Esophagus muscularis mucosa (tissue), 4 donors: ENCODE results near the gene CDH4. TPM values are rescaled to one million over a fixed set of nuclear protein-coding genes. Genes with fewer than 3 reads are reported as not detected.

ENCODE experiments used
- DNase-seq: peaks from one replicate; pipeline ENCODE4 v3.0.0-alpha.2; 2017; ENCODE audit errors: extremely low spot score
- H3K27ac ChIP-seq, 4 donors: fragments of 200-600 bp; sonication (generic); replicated peaks in 1 of 4; 1 replicate in 3 of 4; 2 replicates in 1 of 4; pipeline ENCODE4 v1.5.1; 2016 to 2019; ENCODE audit warnings: mild to moderate bottlenecking in 1 of 4
- H3K27me3 ChIP-seq, 4 donors: fragments of 200-600 bp; sonication (generic); one replicate each; pipeline versions ENCODE4 v1.5.1 to v1.6.0; 2016 to 2019
- H3K36me3 ChIP-seq, 4 donors: fragments of 200-600 bp; sonication (generic); one replicate each; pipeline ENCODE4 v1.5.1; 2016 to 2019
- H3K4me1 ChIP-seq, 4 donors: fragments of 200-600 bp; sonication (generic); one replicate each; pipeline ENCODE4 v1.5.1; 2016 to 2019
- H3K4me3 ChIP-seq, 4 donors: fragments of 200-600 bp; sonication (generic); 1 replicate in 2 of 4; 2 replicates in 2 of 4; pipeline ENCODE4 v1.5.1; 2016 to 2019; ENCODE audit warnings: mild to moderate bottlenecking in 4 of 4, moderate library complexity in 1 of 4
- H3K9me3 ChIP-seq, 4 donors: fragments of 200-600 bp; sonication (generic); 1 replicate in 3 of 4; 2 replicates in 1 of 4; pipeline ENCODE4 v1.5.1; 2016 to 2019
- CTCF ChIP-seq, 3 experiments: fragments of 200-600 bp in 2 of 3; fragments of 450-650 bp in 1 of 3; sonication (generic) in 2 of 3; IDR thresholded peaks; one replicate each; pipeline ENCODE4 v1.5.1; 2017 to 2019; ENCODE audit warnings: antibody characterized with exemption in 3 of 3, mild to moderate bottlenecking in 2 of 3, moderate library complexity in 1 of 3
- EP300 ChIP-seq: sonication (generic); formaldehyde crosslinking; IDR thresholded peaks from one replicate; pipeline ENCODE4 v1.6.1; 2017; ENCODE audit warnings: antibody characterized with exemption
- POLR2A ChIP-seq: fragments of 450-650 bp; IDR thresholded peaks from one replicate; pipeline ENCODE4 v1.6.1; 2017; ENCODE audit warnings: antibody characterized with exemption, moderate library complexity, mild to moderate bottlenecking, low read depth
- POLR2AphosphoS5 ChIP-seq, 2 donors: sonication (generic); formaldehyde crosslinking; IDR thresholded peaks; one replicate each; pipeline ENCODE4 v1.6.1; 2017; ENCODE audit warnings: antibody characterized with exemption in 2 of 2
- WGBS: methylation state at CpG from one replicate; pipeline ENCODE4 v1.1.5; 2018; 5-methylcytosine and 5-hydroxymethylcytosine counted together
- intact Hi-C: fragments of 100-400 bp; cut with DNase I; formaldehyde crosslinking; loops from one replicate; pipeline ENCODE4 v1.15.1; 2023
- total RNA-seq, 4 donors: library from RNA; depleted of rRNA; stranded (reverse); fragments of >200 nt; gene quantifications; one replicate each; pipeline versions ENCODE4 v1.1.0 to v1.2.1, GENCODE V29; 2016

CDH4 gene
- total RNA-seq, 4 donors from 2014 or later: 0.42 to 1.3 (median 0.48) TPM

- peaks cover 0 to 12% (median 1%) of the 10 kb centered on the region in 4 donors for H3K9me3 ChIP-seq
- no peak for DNase-seq
- WGBS: 82% methylated on average over 14 of the region's 18 CpGs
- H3K4me1 ChIP-seq: no peaks in the 10 kb centered on the region
- H3K4me3 ChIP-seq: no peak overlapping the region
- no peak overlapping the region for H3K27ac ChIP-seq
- intact Hi-C loops: no loop called here
- no peaks in the 10 kb centered on the region for H3K36me3 ChIP-seq
- H3K27me3 ChIP-seq: peaks cover 0 to 8% (median 0%) of the 10 kb centered on the region in 4 donors
- TF ChIP-seq POLR2AphosphoS5 (IDR thresholded peaks at IDR 0.05) (no peak), EP300 (no peak), CTCF (IDR thresholded peaks at IDR 0.05) (no peak), POLR2A (no peak)
Observed at GRCh38 chr20:61744691-61745396, 492.8 kb downstream of the CDH4 start.

- no peak for DNase-seq
Observed at GRCh38 chr20:61745397-61746146, 493.5 kb downstream of the CDH4 start.

GRCh38 chr20:61746147-61746646 is 494.1 kb downstream of the CDH4 start:
- H3K27ac ChIP-seq: no peak overlapping the region
- no peak overlapping the region for H3K4me3 ChIP-seq
- TF ChIP-seq CTCF (IDR thresholded peaks at IDR 0.05) (no peak), POLR2A (no peak), EP300 (no peak), POLR2AphosphoS5 (IDR thresholded peaks at IDR 0.05) (no peak)
- peaks cover 0 to 24% (median 4%) of the 10 kb centered on the region in 4 donors for H3K9me3 ChIP-seq
- H3K4me1 ChIP-seq: no peaks in the 10 kb centered on the region
- peaks cover 0 to 3% (median 0%) of the 10 kb centered on the region in 4 donors for H3K27me3 ChIP-seq
- no peaks in the 10 kb centered on the region for H3K36me3 ChIP-seq
- intact Hi-C loops: no loop called here
- 94% methylated on average over 11 of the region's 11 CpGs for WGBS
- no peak for DNase-seq

More at GRCh38 chr20:61745397-61746146, 493.5 kb downstream of the CDH4 start:
- Histone ChIP-seq H3K4me3 (no peak overlapping the region), H3K9me3 (peaks cover 0 to 18% (median 1%) of the 10 kb centered on the region in 4 donors), H3K27ac (no peak overlapping the region), H3K4me1 (no peaks in the 10 kb centered on the region), H3K27me3 (peaks cover 0 to 8% (median 0%) of the 10 kb centered on the region in 4 donors), H3K36me3 (no peaks in the 10 kb centered on the region)
- 89% methylated on average over 17 of the region's 20 CpGs for WGBS
- no peak for TF ChIP-seq CTCF (IDR thresholded peaks at IDR 0.05)
- TF ChIP-seq POLR2AphosphoS5 (IDR thresholded peaks at IDR 0.05): no peak
- no peak for TF ChIP-seq POLR2A
- no peak for TF ChIP-seq EP300
- intact Hi-C loops: no loop called here

GRCh38 chr20:61746781-61747180 is 494.7 kb downstream of the CDH4 start:
- peaks cover 0 to 26% (median 4%) of the 10 kb centered on the region in 4 donors for H3K9me3 ChIP-seq
- 98% methylated on average over 7 of the region's 12 CpGs for WGBS
- H3K4me3 ChIP-seq: no peak overlapping the region
- no peaks in the 10 kb centered on the region for H3K27me3 ChIP-seq
- H3K4me1 ChIP-seq: no peaks in the 10 kb centered on the region
- no peak overlapping the region for H3K27ac ChIP-seq
- intact Hi-C loops: no loop called here
- no peak for DNase-seq
- TF ChIP-seq EP300: no peak
- no peak for TF ChIP-seq POLR2A
- TF ChIP-seq POLR2AphosphoS5 (IDR thresholded peaks at IDR 0.05): no peak
- H3K36me3 ChIP-seq: no peaks in the 10 kb centered on the region

- WGBS: 70% methylated on average over 3 of the region's 3 CpGs
- H3K27me3 ChIP-seq: no peaks in the 10 kb centered on the region
- no peak overlapping the region for H3K27ac ChIP-seq
- peaks cover 0 to 26% (median 4%) of the 10 kb centered on the region in 4 donors for H3K9me3 ChIP-seq
- DNase-seq: no peak
- intact Hi-C loops: no loop called here
- no peaks in the 10 kb centered on the region for H3K36me3 ChIP-seq
- no peaks in the 10 kb centered on the region for H3K4me1 ChIP-seq
- no peak overlapping the region for H3K4me3 ChIP-seq
- TF ChIP-seq POLR2A (no peak), POLR2AphosphoS5 (IDR thresholded peaks at IDR 0.05) (no peak), EP300 (no peak), CTCF (IDR thresholded peaks at IDR 0.05) (no peak)
Observed at GRCh38 chr20:61748376-61748775, 496.3 kb downstream of the CDH4 start.
